Activated CD4-positive, alpha-beta T cell treated with anti-CD3 and anti-CD28 coated beads for 4 hours (primary cell): ENCODE results near the gene BCL2L15.
"Not testable (repeated sequence)": the region's sequence is repeated elsewhere in the genome, so short reads cannot be mapped to it uniquely, and the experiment has no call there.

Experiments used
- DNase-seq, 2 donors: peaks; one replicate each; pipeline ENCODE4 v3.0.0-alpha.2; 2020

BCL2L15 gene

DNA sequence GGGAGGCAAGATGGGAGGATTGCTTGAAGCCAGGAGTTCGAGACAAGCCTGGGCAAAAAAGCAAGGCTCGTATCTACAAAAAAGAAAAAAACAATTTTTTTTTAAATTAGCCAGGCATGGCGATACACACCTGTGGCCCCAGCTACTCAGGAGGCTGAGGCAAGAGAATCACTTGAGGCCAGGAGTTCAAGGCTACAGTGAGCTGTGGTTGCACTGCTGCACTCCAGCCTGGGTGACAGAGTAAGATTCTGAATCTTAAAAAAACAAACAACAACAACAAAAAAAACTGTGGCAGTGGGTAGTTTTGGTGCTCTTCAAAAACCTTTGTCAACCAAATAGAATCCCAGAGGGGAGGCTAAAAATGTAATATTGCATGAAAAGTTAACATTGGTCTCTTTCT is 16.6 kb downstream of the BCL2L15 start:
- no peak for DNase-seq

DNA sequence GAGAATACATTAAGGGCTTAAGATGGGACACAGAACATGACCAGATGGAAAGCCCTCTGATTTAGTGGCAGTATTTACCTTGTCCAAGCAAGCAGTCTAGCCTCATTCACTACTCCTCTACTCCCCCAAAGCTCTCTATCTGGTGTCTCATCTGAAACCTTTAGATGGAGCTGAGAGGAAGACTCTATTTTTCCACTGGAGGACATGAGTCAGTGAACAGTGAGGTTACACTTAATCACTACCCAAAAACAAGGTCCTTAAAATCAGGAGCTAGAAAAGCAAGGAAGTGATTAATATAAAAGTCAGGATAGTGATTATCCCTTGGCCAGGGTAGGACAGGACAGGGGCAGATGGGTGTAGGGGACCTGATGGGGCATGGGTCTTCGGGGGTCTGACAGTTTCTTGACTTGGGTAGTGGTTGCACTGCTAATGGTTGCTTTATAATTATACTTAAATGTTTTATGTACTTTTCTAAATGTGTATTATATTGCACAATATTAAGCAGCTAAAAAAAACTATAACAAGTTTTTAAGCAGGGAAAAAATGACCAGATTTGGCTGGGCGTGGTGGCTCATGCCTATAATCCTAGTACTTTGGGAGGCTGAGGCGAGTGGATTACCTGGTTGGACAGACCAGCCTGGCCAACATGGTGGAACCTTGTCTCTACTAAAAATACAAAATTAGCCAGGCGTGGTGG is 18.8 kb downstream of the BCL2L15 start:
- peak in 1 of 2 donors; percentile 33 for DNase-seq

DNA sequence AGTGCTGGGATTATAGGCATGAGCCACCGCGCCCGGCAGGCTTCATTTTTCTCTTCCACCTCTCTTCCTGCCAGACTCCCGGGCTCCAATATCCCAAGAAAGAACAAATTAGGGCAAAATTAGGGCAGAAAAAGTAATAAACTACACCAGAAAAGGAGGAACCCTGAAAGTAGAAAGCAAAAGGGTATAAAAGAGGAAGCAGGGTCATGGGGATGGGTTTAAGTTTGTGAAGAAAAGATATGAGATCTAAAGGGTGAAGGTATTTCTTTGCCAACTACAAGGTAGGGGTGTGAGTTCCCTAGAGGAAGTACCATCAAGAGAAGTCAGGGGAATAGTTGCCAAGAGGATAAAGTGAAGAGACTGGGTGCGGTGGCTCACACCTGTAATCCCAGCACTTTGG is 25.7 kb downstream of the BCL2L15 start:
- DNase-seq = no peak

DNA sequence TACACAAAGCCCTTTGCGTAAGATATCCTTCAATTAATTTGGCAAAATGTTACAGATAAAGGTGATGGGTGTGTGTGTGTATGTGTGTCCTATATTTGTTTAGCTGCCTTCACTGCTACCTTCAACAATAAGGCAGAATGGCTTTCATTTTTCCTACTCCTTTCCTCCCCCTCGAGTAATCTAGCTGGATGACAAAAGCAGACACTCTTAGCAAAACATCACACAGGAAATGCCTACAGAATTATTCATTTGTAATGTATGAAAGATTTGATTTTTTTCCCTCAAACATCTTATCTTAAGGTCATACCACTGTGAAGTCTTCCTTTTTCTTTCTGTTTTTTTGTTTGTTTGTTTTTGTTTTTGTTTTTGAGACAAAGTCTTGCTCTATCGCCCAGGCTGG is 26.5 kb downstream of the BCL2L15 start:
- no peak for DNase-seq

DNA sequence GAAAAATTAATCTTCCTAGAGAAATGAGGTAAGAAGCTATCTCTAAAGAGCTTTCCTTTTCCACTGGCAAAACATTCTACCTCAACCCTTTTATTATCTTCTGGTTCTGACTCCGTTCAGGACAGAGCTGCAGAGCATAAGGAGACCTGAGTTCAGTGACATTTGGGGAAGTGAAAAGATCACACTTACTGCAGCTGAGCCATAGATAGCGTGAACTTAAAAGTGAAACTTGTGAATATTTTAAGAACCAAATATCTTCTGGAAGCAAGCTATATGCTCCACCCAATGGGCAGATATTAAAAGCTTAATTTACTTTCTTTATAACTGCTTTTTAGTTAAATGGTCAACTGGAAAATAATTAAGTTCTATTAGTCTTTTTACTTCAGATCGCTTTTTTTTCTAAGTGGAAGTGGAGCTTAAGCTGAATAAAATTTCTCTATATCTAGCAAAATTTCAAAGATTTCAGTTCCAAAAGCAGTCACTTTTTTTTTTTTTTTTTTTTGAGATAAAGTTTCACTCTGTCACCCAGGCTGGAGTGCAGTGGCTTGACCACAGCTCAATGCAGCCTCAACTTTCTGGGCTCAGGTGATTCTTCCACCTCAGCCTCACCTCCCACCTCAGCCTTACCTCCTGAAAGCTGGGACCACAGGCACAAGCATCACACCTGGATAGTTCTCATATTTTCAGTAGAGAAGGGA is 27.8 kb downstream of the BCL2L15 start:
- DNase-seq = no peak

DNA sequence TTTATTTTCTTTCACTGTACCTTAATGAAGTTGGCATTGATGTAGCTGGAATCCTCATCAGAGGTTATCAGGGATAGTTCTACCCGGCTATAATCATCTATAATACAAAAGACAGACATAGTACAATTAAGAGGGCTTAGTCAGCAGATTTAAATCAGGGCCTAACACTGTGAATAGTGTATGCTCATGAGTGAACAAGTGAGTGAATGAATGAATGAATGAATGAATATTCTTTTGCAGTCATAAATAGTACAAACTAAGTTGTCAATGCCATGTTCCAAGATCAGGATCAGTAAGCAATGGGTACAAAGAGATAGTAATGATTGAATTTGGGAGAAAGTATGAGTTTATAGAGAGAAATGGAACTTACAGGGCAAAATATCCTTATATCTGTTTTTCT is 28.4 kb downstream of the BCL2L15 start:
- DNase-seq = no peak

DNA sequence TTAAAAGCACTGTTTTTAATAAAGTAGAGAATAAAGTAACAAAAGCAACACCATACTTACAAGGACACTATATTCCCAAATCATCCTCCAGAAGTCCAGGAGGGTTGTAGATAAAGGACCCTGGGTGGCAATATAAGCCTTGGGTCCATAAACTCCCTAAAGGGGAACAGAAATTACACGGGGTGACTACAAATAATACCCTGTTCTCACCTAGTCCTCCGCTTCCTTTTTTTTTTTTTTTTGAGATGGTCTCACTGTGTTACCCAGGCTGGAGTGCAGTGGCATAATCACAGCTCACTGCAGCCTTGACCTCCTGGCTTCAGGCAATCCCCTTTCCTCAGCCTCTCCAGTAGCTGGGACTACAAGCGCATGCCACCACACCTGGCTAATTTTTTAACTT is 29.0 kb downstream of the BCL2L15 start:
- no peak for DNase-seq

DNA sequence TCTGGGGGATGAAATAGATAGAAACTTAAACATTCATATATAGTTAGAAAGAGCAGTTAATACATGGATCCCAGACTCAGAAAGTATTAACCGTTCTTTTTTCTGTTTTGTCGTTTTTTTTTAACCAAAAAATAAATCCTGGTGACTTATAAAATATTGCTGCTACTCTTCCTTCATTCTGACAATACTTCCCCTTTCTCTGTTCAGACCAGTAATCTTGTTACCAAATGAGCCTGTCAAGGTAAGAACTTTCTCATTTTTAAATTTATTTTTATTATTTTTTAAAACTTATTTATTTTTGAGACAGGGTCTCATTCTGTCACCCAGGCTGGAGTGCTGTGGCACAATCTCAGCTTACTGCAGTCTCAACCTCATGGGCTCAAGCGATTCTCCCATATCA is 29.6 kb downstream of the BCL2L15 start:
- DNase-seq = no peak

DNA sequence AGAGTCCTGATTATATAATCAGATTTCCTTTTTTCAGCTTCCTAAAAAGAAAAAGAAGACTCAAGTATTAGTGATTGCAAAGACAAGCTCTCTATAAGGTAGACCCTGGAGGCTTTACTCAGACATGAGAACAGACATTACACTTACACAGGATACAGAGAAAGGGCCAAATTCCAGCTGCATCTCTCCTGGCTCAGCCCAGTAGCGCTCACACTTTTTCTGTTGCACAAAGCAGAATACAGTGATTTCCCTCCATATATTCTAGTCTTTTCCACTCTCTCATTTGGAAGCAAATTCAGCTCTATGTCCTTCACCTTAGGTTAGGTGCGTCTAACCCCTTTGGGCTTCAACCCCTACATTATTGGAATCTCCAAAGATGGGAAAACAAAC is 31.0 kb downstream of the BCL2L15 start:
- DNase-seq = no peak

DNA sequence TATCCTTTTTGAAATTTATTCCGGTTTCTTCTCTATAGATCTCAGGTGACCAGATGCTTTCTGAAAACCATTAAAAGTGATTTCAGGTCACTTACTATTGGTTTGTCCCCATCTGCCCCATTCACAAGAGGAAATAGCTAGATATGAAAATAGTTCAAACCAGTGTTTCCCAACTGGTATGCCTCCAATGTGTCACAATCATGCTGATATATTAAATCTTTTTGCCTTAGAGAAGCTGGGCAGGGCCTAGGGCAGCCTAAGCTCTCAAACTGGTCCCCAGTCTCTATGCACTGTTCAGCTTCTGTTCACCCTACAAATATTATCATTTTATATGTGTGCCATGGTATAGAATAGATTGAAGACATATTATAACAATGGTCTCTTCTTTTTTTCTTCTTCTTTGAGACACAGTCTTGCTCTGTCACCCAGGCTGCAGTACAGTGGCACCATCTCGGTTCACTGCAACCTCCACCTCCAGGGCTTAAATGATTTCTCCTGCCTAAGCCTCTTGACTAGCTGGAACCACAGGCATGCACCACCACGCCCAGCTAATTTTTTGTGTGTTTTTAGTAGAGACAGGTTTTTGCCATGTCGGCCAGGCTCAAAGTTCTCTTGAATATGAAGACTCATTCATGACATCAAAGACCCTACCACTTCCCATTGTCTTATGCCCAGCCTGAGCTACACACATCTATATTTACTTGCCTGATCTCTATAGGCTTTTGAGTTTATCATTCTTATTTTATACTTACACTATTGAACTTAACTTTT is 31.6 kb downstream of the BCL2L15 start:
- DNase-seq = no peak

DNA sequence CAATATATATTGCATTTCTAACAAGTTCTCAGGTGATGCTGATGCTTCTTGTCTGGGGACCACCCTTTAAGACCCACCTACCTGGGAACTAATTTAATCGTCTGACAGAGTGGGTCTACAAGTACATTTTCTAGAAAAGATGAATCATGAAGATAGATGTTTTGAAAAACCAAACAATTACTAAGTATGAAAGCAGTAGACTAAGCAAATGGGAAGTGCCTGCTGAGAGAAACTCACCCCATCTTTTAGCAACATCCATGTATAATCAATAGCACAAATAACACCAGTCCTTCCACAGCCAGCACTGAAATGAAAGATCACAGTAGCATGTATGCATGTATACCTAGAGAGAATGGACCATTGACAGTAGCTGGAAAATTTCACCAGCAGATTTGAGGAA is 33.1 kb downstream of the BCL2L15 start:
- DNase-seq = no peak

DNA sequence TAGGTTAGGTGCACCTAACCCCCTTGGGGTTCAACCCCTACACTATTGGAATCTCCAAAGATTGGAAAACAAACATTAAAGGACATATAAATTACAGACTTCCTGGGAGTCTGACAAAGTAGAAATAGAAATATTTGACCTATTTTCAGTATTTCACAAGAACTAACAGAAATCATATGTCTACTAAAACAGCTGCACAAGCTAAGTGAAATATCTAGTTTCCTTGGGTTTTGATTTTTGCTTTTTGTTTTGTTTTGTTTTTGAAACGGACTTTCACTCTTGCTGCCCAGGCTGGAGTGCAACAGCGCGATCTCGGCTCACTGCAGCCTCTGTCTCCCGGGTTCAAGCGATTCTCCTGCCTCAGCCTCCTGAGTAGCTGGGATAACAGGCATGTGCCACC is 34.7 kb downstream of the BCL2L15 start:
- DNase-seq = not testable (repeated sequence)

DNA sequence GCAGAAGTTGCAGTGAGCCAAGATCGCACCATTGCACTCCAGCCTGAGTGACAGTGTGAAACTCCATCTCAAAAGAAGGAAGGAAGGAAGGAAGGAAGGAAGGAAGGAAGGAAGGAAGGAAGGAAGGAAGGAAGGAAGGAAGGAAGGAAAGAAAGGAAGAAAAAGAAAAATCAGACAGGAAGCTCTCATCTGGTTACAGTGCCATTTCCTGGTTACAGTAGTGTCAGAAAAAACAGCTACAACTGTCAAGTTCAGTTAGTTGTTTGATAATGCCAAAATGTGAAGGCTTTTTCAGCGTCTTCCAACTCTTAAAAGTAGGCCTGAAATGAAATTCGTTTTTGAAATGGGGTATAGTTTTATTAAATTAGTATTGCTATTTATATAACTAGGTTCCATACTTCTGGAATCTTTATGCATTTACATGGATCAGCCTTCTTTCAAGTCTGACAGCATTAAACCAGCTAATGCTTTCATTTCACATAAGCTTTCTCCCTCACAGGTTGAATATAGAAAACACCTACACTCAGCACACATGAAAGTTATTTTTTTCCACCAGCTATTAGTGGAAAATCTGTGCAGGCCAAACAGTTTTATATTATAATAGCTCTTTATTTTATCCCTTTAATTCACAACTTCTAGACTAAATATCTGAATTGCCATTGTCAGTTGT is 37.1 kb downstream of the BCL2L15 start:
- no peak for DNase-seq

DNA sequence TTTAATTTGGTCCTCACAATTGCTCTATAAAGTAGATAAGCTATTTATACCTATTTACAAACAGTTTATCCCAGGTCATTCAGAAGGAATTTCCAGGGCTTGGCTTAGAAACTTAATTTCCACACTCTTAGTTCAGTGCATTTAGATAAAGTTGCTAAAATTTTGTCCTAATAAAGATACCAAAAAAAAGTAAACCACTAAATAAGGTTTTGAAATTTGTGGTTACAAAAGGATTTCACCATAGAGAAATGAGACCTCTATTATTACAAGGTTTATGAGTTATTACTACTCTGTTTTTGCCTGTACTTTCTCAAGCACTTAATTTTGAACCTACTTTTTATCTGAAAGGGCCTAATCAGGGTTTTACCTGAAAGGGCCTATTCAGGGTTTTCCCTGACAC is 38.3 kb downstream of the BCL2L15 start:
- DNase-seq = no peak

DNA sequence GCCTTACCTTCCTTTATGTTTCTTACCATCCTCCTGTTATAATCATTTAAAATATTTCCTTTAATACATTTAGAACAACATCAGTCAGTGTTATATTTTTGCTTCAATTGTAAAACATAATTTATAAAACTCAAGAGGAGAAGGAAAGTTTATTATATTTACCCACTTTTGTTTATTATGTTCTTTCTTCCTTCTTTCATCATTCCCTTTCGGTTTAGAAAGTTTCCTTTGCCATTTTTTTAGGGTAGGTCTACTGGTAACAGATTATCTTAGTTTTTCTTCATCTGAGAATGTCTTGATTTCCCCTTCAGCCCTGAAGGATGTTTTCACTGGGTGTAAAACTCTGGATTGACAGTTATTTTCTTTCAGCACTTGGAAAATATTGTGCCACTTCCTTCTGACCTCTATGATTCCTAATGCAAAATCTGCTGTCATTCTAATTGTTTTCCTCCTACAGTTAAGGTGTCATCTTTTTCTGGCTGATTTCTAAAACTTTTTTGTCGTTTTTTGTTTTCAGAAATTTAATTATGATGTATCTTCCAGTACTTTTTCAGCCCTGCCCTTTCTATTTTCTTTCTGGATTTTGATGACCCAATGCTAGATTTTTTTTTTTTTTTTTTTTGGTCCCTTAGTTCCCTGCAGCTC is 40.9 kb downstream of the BCL2L15 start:
- no peak for DNase-seq

DNA sequence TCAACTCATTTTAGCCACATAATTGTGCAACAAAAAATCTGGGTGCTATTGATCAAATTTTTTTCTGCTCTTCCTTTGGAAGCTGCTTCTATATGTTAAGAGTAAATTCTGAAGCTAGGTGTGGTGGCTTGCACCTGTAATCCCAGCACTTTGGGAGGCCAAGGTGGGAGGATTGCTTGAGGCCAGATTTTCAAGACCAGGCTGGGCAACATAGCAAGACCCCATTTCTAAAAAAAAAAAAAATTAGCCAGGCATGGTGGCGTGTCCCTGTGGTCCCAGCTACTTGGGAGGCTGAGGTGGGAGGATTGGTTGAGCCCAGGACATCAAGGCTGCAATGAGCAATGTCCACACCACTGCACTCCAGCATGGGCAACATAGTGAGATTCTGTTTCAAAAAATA is 50.8 kb downstream of the BCL2L15 start:
- no peak for DNase-seq

DNA sequence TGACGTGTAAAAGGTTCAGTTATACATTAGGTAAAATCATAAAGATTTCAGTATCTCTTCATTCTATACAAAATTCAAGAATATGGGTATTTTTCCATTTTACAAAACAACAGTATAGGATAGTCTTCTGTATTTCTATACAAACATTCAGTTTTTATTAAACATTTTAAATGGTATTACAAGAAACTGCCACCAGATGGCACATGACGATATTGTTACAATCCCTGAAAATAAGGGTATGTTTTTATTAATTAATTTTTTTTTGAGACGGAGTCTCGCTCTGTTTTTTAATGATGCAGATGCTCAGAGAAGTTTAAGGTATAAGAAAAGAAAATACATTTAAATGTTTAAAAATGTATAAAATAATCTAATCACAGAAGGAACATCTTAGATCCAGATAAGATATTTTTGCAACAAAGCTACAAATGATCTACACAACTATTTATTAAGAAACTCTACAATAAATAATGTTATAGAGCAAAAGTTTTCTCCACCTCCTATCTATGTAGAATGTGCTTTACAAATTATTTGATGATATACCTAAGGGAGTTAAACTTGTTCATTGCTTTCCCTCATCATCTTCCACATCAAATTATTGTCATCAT is 51.6 kb downstream of the BCL2L15 start:
- DNase-seq = peak; percentile 18 to 44

DNA sequence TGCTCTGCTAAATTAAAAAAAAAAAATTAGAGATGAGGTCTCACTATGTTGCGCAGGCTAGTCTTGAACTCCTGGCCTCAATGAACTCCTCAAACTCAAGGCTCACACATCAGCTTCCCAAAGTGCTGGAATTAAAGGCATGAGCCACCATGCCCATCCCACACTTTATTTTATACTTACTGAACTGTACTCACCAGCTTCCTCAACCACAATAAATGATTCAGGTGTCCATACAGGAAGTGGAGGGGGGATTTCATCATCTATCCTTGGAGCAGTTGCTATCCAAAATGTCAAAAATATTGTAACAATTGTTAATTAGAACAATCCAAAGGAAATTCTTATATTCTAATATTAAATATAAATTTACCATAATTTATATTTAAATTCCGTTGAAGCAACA is 52.7 kb downstream of the BCL2L15 start:
- no peak for DNase-seq
